Activated CD4-positive, alpha-beta T cell treated with anti-CD3 and anti-CD28 coated beads, Interleukin-2, Interleukin-4, amounts not matched to agents 100 ng/mL and 50 ng/mL, durations not matched to agents 16 hours and 8 hours (primary cell): ENCODE measurements around the gene HOXC6.
"Not testable (repeated sequence)": the region's sequence is repeated elsewhere in the genome, so short reads cannot be mapped to it uniquely, and the experiment has no call there.

Experiments used
- DNase-seq: peaks from one replicate; pipeline ENCODE4 v3.0.0-alpha.2; 2020; ENCODE audit warnings: low spot score

The HOXC6 gene

DNA sequence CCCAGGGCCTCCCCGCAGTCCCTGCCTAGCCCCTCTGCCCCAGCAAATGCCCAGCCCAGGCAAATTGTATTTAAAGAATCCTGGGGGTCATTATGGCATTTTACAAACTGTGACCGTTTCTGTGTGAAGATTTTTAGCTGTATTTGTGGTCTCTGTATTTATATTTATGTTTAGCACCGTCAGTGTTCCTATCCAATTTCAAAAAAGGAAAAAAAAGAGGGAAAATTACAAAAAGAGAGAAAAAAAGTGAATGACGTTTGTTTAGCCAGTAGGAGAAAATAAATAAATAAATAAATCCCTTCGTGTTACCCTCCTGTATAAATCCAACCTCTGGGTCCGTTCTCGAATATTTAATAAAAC, 2.2 kb downstream of the HOXC6 start:
- DNase-seq, result no peak

GRCh38 chr12:54030889-54031471, 2.7 kb downstream of the HOXC6 start:
- DNase-seq, result no peak

- DNase-seq, result no peak
Observed at GRCh38 chr12:54031480-54031879, 3.2 kb downstream of the HOXC6 start.

DNA sequence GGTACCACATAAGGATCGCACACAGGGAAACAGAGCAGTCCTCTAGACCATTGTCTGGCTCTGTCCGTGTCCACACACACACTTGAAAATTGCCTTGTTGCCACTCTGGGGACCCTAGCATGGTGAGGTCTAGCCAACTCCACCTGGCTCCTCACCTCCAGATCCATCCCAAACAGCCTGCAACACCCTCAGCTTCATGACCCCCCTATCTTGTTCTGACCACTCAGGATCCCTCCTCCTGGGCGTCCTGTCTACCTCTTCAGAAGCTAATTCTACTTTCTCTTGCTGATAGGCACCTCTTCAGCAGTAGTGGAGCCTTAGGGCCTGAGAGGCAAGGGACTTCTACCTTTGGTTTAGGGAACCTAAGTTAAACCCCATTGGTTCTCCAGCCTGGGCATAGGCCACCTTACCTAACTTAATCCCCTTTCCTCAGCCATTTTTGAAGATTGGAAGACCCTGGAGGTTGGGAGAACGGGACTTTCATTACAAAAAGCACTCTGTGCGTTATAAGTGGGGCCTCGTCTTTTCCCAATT, 3.9 kb downstream of the HOXC6 start:
- no peak for DNase-seq

GRCh38 chr12:54032627-54033100, 4.4 kb downstream of the HOXC6 start, which contains the start of gene HOXC5:
TSS of gene HOXC5 (plus strand) at chr12:54033050. CDS start at chr12:54033123, 73 bp downstream.
- DNase-seq, result peak; percentile 63

- no peak for DNase-seq
Observed at GRCh38 chr12:54033106-54033979, 5.1 kb downstream of the HOXC6 start.

DNA sequence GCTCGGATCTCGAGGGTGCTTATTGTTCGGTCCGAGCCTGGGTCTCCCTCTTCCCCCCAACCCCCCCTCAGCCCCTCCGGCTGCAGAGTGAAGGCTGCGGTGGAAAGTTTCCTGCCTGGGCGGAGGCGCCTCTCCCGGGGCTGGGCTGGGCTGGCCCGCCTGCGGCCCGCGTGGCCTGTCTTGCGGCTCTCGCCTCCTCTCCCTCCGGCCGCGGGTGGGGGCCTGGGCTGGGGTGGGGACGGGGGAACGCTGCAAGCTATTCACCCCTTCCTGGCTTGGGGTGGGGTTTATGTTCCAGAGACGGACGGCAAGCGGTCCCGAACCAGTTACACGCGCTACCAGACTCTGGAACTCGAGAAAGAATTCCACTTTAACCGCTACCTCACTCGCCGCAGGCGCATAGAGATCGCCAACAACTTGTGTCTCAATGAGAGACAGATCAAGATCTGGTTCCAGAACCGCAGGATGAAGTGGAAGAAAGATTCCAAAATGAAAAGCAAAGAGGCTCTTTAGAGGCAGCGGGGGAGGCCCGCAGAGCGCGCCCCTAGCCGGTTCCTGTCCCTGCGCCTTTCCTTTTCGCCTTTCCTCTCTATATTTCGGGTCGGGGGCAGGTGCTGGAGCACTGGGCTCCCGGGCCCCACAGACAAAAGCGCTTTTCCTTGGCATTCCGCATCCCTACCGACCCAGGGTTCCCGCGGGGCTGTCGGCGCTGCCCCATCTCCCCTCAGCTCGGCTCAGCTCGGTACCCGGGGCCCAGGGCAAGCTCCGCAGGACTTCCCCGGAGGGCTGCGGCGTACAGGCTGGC, 5.9 kb downstream of the HOXC6 start:
- no peak for DNase-seq

GRCh38 chr12:54034785-54035310, 6.6 kb downstream of the HOXC6 start:
- DNase-seq, result no peak

GRCh38 chr12:54035568-54036264, 7.5 kb downstream of the HOXC6 start:
- no peak for DNase-seq

GRCh38 chr12:54036620-54037359, 8.6 kb downstream of the HOXC6 start:
- no peak for DNase-seq

DNA sequence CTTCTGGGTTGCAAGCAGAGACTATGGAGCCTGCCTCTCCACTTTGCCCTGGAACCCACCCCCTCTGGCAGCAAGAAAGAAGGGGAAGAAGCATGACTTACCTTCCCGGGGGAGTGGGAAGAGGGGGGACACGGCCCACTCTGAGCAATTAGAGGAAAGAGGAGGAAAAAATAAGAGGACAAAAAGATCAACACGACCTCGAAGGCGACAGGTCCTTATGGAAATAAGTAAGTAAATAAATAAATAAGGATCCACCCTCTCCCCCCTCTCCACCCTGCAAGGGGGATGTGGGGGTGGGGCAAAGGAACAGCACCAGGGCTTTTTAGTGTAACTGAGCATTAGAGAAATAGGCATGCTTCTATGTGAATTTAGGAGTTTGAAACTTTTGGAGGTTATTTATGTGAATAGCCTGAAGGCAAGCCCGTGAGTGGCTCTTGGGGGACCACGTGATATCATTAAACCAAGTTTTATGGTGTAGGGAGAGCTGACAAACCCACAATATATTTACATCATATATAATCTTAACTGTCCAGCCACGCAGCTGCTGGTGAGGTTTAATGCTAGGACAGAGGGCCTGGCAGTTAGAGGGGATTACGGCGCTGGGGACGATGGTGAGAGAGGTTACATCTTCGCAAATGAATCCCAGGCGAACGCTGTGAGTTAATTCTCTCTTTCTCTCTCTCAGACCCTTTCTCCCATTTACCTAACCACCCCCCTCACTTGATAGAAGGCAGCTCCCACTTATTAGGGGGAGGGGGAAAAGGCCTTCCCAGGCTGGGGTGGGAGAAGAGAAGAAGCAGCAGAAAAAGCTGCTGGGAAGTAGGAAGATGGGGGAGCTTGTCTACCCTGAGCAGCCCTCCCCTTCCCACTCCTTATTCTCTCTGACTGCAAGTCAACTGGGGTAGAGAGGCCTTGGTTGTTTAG, 9.4 kb downstream of the HOXC6 start:
- DNase-seq, result no peak

DNA sequence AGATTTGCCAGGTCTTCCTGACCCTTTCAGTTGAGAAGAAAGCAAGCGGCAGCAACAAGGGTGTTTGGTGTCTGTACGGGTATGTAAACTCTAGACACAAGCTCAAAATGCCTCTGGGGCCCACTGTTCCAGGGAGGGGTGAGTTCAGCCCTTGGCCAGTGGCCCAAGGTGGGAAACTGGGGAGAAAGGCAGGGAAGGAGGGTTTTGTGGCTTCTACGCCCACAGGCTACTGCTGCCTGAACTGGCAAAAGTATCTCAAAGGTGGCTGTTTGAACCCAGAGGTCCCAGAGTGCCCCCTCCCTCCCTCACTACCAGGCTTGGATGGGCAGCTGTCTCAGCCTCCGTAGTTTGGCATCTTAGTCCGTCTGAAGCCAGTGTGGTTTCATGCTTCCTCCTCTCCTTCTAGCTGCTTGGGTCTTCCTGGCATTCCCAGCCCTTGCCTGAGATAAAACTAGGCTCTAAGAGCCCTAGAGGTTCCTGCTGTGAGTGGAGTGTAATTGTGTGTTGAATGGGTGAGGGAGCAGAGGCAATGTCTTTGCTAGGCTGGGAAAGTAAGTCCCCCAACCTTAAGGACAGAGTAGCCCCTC, 10.1 kb downstream of the HOXC6 start:
- DNase-seq, result no peak

- DNase-seq, result no peak
Observed at GRCh38 chr12:54038871-54039414, 10.7 kb downstream of the HOXC6 start.

- no peak for DNase-seq
Observed at GRCh38 chr12:54039417-54040147, 11.3 kb downstream of the HOXC6 start.

DNA sequence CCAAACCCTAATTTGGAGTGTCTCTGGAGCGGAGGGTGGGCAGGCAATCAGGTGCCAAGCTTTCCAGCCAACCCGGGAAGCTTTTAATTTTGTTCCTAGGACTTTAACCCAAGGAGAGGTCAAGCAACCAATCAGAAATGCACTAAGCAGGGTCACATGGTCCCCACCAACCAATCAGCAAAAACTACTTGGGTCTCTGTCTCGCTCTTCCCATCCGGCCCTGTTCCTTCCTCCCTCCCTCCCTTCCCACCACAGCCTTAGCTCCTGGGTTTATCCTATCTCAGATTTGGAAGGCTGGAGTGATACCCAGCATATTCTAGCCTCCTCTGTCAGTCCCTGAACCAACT, 11.9 kb downstream of the HOXC6 start:
- DNase-seq, result no peak

- no peak for DNase-seq
Observed at GRCh38 chr12:54040648-54041047, 12.4 kb downstream of the HOXC6 start.

GRCh38 chr12:54041097-54041690, 13.0 kb downstream of the HOXC6 start:
- no peak for DNase-seq

GRCh38 chr12:54042033-54042432, 13.8 kb downstream of the HOXC6 start:
- not testable (repeated sequence) for DNase-seq
